Liver (tissue), 9 donors: ENCODE data around the gene KLF12. TPM values are rescaled to one million over a fixed set of nuclear protein-coding genes. Genes with fewer than 3 reads are reported as not detected.

Experiments used
- DNase-seq: peaks from one replicate; pipeline ENCODE4 v3.0.0-alpha.2; 2017; ENCODE audit warnings: low spot score
- H3K27ac ChIP-seq, 2 donors: one replicate each; pipeline ENCODE4 v1.7.0; 2013; ENCODE audit warnings: inconsistent platforms in 2 of 2, low read length in 2 of 2, control low read depth in 1 of 2, low read depth in 1 of 2, mild to moderate bottlenecking in 1 of 2
- H3K27me3 ChIP-seq, 4 donors: one replicate each; pipeline versions ENCODE4 v1.6.1 to v1.7.0; 2013; ENCODE audit warnings: low read length in 3 of 4, inconsistent platforms in 1 of 4, mild to moderate bottlenecking in 1 of 4, moderate library complexity in 1 of 4; ENCODE audit not compliant: control insufficient read depth in 4 of 4, insufficient read depth in 4 of 4
- H3K36me3 ChIP-seq, 4 donors: one replicate each; pipeline versions ENCODE4 v1.6.1 to v1.7.0; 2013; ENCODE audit warnings: low read length in 3 of 4, mild to moderate bottlenecking in 3 of 4, low read depth in 1 of 4, moderate library complexity in 1 of 4; ENCODE audit not compliant: control insufficient read depth in 4 of 4, insufficient read depth in 3 of 4
- H3K4me1 ChIP-seq, 4 donors: one replicate each; pipeline versions ENCODE4 v1.6.1 to v1.7.0; 2013; ENCODE audit warnings: low read length in 3 of 4, mild to moderate bottlenecking in 3 of 4, moderate library complexity in 1 of 4; ENCODE audit not compliant: control insufficient read depth in 4 of 4, insufficient read depth in 4 of 4
- H3K4me3 ChIP-seq, 3 donors: one replicate each; pipeline versions ENCODE4 v1.6.1 to v1.7.0; 2013; ENCODE audit warnings: low read length in 3 of 3, control low read depth in 1 of 3, low read depth in 1 of 3, mild to moderate bottlenecking in 1 of 3
- H3K9ac ChIP-seq, 2 donors: one replicate each; pipeline ENCODE4 v1.7.0; 2013; ENCODE audit warnings: low read length in 2 of 2, mild to moderate bottlenecking in 2 of 2, moderate library complexity in 2 of 2, control low read depth in 1 of 2, low read depth in 1 of 2
- H3K9me3 ChIP-seq, 4 donors: one replicate each; pipeline versions ENCODE4 v1.6.1 to v1.7.0; 2013; ENCODE audit warnings: low read length in 3 of 4; ENCODE audit not compliant: control insufficient read depth in 4 of 4
- EGR1 ChIP-seq, 2 donors: IDR thresholded peaks; 2 replicates each; pipeline ENCODE4 v1.6.1; 2016 to 2018; ENCODE audit warnings: antibody characterized with exemption in 2 of 2, low read depth in 2 of 2
- FOXA1 ChIP-seq: IDR thresholded peaks from 2 replicates; pipeline ENCODE4 v1.6.1; 2016; ENCODE audit warnings: antibody characterized with exemption
- FOXA2 ChIP-seq: IDR thresholded peaks from 2 replicates; pipeline ENCODE4 v1.6.1; 2016; ENCODE audit warnings: antibody characterized with exemption
- GABPA ChIP-seq, 2 donors: IDR thresholded peaks in 1 of 2; conservative IDR thresholded peaks in 1 of 2; 2 replicates each; pipeline ENCODE4 v1.6.1; 2016; ENCODE audit warnings: antibody characterized with exemption in 2 of 2, mild to moderate bottlenecking in 1 of 2, moderate library complexity in 1 of 2
- HNF4A ChIP-seq, 2 donors: conservative IDR thresholded peaks; 2 replicates each; pipeline ENCODE4 v1.6.1; 2016; ENCODE audit warnings: antibody characterized with exemption in 2 of 2, mild to moderate bottlenecking in 2 of 2
- HNF4G ChIP-seq: IDR thresholded peaks from 2 replicates; pipeline ENCODE4 v1.6.1; 2016; ENCODE audit warnings: antibody characterized with exemption
- JUND ChIP-seq, 2 donors: IDR thresholded peaks; 2 replicates each; pipeline ENCODE4 v1.6.1; 2016; ENCODE audit warnings: antibody characterized with exemption in 2 of 2
- NR2F2 ChIP-seq: IDR thresholded peaks from 2 replicates; pipeline ENCODE4 v1.6.1; 2016; ENCODE audit warnings: antibody characterized with exemption
- RAD21 ChIP-seq, 2 donors: IDR thresholded peaks; 2 replicates each; pipeline ENCODE4 v1.6.1; 2016; ENCODE audit warnings: antibody characterized with exemption in 2 of 2, mild to moderate bottlenecking in 2 of 2
- RXRA ChIP-seq, 2 donors: IDR thresholded peaks; 2 replicates each; pipeline ENCODE4 v1.6.1; 2017 to 2018; ENCODE audit warnings: antibody characterized with exemption in 2 of 2, mild to moderate bottlenecking in 1 of 2
- SP1 ChIP-seq: IDR thresholded peaks from 2 replicates; pipeline ENCODE4 v1.6.1; 2018; ENCODE audit warnings: antibody characterized with exemption, mild to moderate bottlenecking
- TAF1 ChIP-seq: conservative IDR thresholded peaks from 2 replicates; pipeline ENCODE4 v1.6.1; 2016; ENCODE audit warnings: antibody characterized with exemption, mild to moderate bottlenecking
- YY1 ChIP-seq: IDR thresholded peaks from 2 replicates; pipeline ENCODE4 v1.6.1; 2016; ENCODE audit warnings: antibody characterized with exemption, mild to moderate bottlenecking
- WGBS: extraction: QIAGEN DNeasy Blood & Tissue Kit; methylation state at CpG from one replicate; pipeline ENCODE4 v1.1.7; 2013; 5-methylcytosine and 5-hydroxymethylcytosine counted together
- polyA plus RNA-seq, 2 donors: library from polyadenylated mRNA; stranded (reverse) in 1 of 2; unstranded in 1 of 2; fragments of 200-250 nt in 1 of 2; fragments of >200 nt in 1 of 2; fragmentation: Nextera tagmentation in 1 of 2; extraction: Ambion mirVana in 1 of 2; gene quantifications; one replicate each; pipeline versions ENCODE4 v1.2.1 to v1.2.3, GENCODE V29; 2013 to 2015
- total RNA-seq, 2 donors: library from RNA; depleted of rRNA; stranded (reverse); fragments of >200 nt; gene quantifications; one replicate each; pipeline ENCODE4 v1.2.3, GENCODE V29; 2014
- TF ChIP-seq, protein P1 (sequence below): IDR thresholded peaks from 2 replicates; pipeline ENCODE4 v1.6.1; 2016; ENCODE audit warnings: antibody characterized with exemption
- TF ChIP-seq, protein P2 (sequence below): IDR thresholded peaks from 2 replicates; pipeline ENCODE4 v1.6.1; 2016; ENCODE audit warnings: antibody characterized with exemption
- TF ChIP-seq, protein P3 (sequence below): IDR thresholded peaks from 2 replicates; pipeline ENCODE4 v1.6.1; 2016; ENCODE audit warnings: antibody characterized with exemption
- TF ChIP-seq, protein P4 (sequence below): fragments of 150-350 bp; IDR thresholded peaks from 2 replicates; pipeline ENCODE4 v1.5.1; 2017; ENCODE audit warnings: improper control_type of control experiment, low read depth, low read length; ENCODE audit not compliant: missing input control
- TF ChIP-seq, protein P5 (sequence below): IDR thresholded peaks from 2 replicates; pipeline ENCODE4 v1.6.1; 2016; ENCODE audit warnings: antibody characterized with exemption, mild to moderate bottlenecking
- donor health status: healthy.
- donor health status: healthy.
- donor health status: healthy.
- donor health status: healthy.
- donor health status: healthy.

Gene KLF12
- total and polyA plus RNA-seq, 4 donors = 2.4 to 15.9 (median 11.3) TPM

DNA sequence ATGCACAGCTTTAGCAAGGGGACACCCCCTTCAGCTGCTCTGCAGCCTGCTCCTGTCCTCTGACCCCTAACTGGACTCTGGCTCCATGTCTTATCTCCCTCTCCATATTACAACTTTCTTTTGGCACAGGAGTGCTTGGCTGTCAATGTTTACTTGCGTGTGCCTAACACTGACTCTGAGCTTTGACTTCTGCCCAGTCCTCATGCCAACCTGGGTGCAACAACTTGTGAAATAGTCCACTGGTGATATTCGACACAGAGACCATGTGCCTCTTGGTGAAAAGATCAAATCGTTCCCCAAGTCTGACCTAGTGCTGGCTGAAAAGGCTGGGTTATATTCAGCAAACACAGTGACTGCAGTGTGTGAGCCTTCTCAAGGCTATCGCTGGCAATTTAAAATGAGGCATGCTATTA is 34.1 kb upstream of the KLF12 start (continued):
- TF ChIP-seq HNF4G (peak; percentile 93), TAF1 (peak; percentile 94), HNF4A (conservative IDR thresholded peaks at IDR 0.05) (peak; percentile 99 to 100), SP1 (peak; percentile 99), FOXA1 (peak; percentile 98)
- TF ChIP-seq, protein P1, sequence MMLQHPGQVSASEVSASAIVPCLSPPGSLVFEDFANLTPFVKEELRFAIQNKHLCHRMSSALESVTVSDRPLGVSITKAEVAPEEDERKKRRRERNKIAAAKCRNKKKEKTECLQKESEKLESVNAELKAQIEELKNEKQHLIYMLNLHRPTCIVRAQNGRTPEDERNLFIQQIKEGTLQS = peak; percentile 80
- TF ChIP-seq, protein P2, sequence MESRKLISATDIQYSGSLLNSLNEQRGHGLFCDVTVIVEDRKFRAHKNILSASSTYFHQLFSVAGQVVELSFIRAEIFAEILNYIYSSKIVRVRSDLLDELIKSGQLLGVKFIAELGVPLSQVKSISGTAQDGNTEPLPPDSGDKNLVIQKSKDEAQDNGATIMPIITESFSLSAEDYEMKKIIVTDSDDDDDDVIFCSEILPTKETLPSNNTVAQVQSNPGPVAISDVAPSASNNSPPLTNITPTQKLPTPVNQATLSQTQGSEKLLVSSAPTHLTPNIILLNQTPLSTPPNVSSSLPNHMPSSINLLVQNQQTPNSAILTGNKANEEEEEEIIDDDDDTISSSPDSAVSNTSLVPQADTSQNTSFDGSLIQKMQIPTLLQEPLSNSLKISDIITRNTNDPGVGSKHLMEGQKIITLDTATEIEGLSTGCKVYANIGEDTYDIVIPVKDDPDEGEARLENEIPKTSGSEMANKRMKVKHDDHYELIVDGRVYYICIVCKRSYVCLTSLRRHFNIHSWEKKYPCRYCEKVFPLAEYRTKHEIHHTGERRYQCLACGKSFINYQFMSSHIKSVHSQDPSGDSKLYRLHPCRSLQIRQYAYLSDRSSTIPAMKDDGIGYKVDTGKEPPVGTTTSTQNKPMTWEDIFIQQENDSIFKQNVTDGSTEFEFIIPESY = peak; percentile 96

DNA sequence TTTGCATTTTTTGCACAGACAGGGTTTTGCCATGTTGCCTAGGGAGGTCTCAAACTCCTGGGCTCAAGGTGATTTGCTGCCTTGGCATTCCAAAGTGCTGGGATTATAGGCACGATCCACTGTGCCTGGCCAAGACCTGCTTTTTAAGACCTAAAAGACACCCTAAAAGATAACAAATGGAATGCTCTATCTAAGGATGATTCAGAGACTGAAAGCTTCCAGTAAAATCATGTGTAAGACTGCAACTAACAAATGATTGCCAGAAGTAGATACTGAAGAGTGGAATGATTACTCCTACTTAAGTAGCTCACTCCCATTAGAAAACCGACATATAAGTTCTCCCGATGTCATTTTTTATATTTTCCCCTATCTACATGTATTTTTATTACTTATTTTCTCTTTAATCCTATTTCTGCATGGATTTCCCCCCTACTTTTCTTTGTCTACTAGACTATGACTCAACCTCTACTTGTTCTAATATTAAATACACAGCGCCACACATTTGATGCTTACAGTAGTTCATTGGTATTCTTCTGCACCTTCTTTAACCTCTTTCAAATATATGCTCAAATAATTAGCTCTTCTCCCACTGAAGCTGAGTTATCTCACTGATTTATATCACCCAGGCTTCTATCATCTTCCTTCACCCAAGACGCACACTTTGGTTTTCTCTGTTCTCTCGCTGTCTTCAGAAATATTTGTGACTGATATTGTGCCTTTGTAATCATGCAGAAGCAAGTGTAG is 32.2 kb upstream of the KLF12 start:
- TF ChIP-seq FOXA2 (no peak), NR2F2 (no peak), SP1 (no peak), GABPA (IDR thresholded peaks at IDR 0.05 in 1 of 2, conservative IDR thresholded peaks at IDR 0.05 in 1 of 2) (no peak), HNF4G (no peak), YY1 (no peak), HNF4A (conservative IDR thresholded peaks at IDR 0.05) (no peak), FOXA1 (no peak), RAD21 (IDR thresholded peaks at IDR 0.05) (no peak), TAF1 (no peak), JUND (IDR thresholded peaks at IDR 0.05) (no peak), RXRA (IDR thresholded peaks at IDR 0.05) (no peak), EGR1 (IDR thresholded peaks at IDR 0.05; ENCODE audit: low read depth in 2 of 2) (no peak)
- TF ChIP-seq, protein P2 = no peak
- TF ChIP-seq, protein P1 = no peak
- TF ChIP-seq, protein P3, sequence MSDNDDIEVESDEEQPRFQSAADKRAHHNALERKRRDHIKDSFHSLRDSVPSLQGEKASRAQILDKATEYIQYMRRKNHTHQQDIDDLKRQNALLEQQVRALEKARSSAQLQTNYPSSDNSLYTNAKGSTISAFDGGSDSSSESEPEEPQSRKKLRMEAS = no peak
- TF ChIP-seq, protein P4, sequence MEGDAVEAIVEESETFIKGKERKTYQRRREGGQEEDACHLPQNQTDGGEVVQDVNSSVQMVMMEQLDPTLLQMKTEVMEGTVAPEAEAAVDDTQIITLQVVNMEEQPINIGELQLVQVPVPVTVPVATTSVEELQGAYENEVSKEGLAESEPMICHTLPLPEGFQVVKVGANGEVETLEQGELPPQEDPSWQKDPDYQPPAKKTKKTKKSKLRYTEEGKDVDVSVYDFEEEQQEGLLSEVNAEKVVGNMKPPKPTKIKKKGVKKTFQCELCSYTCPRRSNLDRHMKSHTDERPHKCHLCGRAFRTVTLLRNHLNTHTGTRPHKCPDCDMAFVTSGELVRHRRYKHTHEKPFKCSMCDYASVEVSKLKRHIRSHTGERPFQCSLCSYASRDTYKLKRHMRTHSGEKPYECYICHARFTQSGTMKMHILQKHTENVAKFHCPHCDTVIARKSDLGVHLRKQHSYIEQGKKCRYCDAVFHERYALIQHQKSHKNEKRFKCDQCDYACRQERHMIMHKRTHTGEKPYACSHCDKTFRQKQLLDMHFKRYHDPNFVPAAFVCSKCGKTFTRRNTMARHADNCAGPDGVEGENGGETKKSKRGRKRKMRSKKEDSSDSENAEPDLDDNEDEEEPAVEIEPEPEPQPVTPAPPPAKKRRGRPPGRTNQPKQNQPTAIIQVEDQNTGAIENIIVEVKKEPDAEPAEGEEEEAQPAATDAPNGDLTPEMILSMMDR = no peak
- TF ChIP-seq, protein P5, sequence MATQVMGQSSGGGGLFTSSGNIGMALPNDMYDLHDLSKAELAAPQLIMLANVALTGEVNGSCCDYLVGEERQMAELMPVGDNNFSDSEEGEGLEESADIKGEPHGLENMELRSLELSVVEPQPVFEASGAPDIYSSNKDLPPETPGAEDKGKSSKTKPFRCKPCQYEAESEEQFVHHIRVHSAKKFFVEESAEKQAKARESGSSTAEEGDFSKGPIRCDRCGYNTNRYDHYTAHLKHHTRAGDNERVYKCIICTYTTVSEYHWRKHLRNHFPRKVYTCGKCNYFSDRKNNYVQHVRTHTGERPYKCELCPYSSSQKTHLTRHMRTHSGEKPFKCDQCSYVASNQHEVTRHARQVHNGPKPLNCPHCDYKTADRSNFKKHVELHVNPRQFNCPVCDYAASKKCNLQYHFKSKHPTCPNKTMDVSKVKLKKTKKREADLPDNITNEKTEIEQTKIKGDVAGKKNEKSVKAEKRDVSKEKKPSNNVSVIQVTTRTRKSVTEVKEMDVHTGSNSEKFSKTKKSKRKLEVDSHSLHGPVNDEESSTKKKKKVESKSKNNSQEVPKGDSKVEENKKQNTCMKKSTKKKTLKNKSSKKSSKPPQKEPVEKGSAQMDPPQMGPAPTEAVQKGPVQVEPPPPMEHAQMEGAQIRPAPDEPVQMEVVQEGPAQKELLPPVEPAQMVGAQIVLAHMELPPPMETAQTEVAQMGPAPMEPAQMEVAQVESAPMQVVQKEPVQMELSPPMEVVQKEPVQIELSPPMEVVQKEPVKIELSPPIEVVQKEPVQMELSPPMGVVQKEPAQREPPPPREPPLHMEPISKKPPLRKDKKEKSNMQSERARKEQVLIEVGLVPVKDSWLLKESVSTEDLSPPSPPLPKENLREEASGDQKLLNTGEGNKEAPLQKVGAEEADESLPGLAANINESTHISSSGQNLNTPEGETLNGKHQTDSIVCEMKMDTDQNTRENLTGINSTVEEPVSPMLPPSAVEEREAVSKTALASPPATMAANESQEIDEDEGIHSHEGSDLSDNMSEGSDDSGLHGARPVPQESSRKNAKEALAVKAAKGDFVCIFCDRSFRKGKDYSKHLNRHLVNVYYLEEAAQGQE = no peak
- peaks cover 3 to 37% (median 31%) of the 10 kb centered on the region in 4 donors for H3K4me1 ChIP-seq
- H3K36me3 ChIP-seq = no peaks in the 10 kb centered on the region
- H3K9ac ChIP-seq = peak overlapping the region in 1 of 2 donors; percentile 88
- no peak for DNase-seq
- H3K4me3 ChIP-seq = peak overlapping the region; percentile 20 to 75 (median 49)
- 65% methylated on average over 6 of the region's 6 CpGs for WGBS
- H3K9me3 ChIP-seq = no peaks in the 10 kb centered on the region
- H3K27ac ChIP-seq = peak overlapping the region in 1 of 2 donors; percentile 29
- no peaks in the 10 kb centered on the region for H3K27me3 ChIP-seq
